ENCODE results near the gene SNX1.
"Not testable (repeated sequence)": the region's sequence is repeated elsewhere in the genome, so short reads cannot be mapped to it uniquely, and the experiment has no call there.

Gene SNX1

DNA sequence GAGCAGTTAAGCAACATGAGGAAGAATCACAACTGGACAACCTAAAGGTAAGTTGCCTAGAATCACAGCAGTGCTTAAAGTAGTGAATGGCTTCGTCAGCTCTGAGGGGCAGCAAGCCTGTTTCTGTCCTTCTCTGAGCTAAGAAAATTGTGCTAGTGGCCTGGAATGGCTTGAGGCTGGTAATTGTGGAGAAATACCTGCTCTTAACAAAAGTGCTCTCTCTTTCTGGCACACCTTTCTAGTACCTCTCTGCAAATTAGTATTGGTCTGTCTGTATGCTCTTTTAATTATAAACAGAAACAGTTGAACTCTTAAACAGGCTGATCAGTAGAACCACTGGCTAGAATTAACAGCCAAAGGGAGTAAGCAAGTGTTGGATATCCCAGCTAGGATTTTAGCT, 11.6 kb downstream of the SNX1 start:
- FAIRE-seq (peak; percentile 14), DNase-seq (ENCODE audit: insufficient read length) (no peak)
- TF ChIP-seq TAF1 (IDR thresholded peaks at IDR 0.05; ENCODE audit: borderline replicate concordance, low read depth, low read length) (no peak), POLR2A (IDR thresholded peaks at IDR 0.05; ENCODE audit: low read depth, low read length) (no peak)

GRCh38 chr15:64110108-64110701, 14.4 kb downstream of the SNX1 start:
- DNase-seq (ENCODE audit: insufficient read length); FAIRE-seq: not testable (repeated sequence)

GRCh38 chr15:64110950-64111678, 15.3 kb downstream of the SNX1 start:
- TF ChIP-seq POLR2AphosphoS5 (IDR thresholded peaks at IDR 0.05; ENCODE audit: low read depth, low read length) (no peak), POLR2A (IDR thresholded peaks at IDR 0.05; ENCODE audit: low read depth, low read length) (no peak), TAF1 (IDR thresholded peaks at IDR 0.05; ENCODE audit: borderline replicate concordance, low read depth, low read length) (no peak)
- no peak for DNase-seq (ENCODE audit: insufficient read length)
- FAIRE-seq: peak; percentile 57

DNA sequence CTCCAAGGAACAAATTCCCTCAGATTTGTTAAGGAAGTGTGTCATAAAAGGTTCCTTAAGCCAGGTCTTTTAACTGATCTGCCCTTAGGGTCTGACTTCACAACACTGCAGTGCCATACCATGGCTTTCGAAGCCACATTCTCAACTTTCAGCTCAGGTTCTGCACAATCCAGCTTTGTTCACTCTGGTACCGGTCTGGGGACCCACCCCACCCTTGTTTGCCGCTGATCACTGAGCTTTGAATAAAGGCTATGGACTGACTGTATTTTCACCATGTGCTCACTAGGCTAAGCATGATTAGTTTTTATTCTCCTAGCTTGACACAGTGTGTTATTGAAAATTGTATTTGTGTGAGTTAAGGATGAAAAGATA, 15.9 kb downstream of the SNX1 start:
- TF ChIP-seq POLR2A (IDR thresholded peaks at IDR 0.05; ENCODE audit: low read depth, low read length): no peak
- TF ChIP-seq TAF1 (IDR thresholded peaks at IDR 0.05; ENCODE audit: borderline replicate concordance, low read depth, low read length): no peak
- TF ChIP-seq POLR2AphosphoS5 (IDR thresholded peaks at IDR 0.05; ENCODE audit: low read depth, low read length): no peak
- DNase-seq (ENCODE audit: insufficient read length) (no peak), FAIRE-seq (peak; percentile 44)

DNA sequence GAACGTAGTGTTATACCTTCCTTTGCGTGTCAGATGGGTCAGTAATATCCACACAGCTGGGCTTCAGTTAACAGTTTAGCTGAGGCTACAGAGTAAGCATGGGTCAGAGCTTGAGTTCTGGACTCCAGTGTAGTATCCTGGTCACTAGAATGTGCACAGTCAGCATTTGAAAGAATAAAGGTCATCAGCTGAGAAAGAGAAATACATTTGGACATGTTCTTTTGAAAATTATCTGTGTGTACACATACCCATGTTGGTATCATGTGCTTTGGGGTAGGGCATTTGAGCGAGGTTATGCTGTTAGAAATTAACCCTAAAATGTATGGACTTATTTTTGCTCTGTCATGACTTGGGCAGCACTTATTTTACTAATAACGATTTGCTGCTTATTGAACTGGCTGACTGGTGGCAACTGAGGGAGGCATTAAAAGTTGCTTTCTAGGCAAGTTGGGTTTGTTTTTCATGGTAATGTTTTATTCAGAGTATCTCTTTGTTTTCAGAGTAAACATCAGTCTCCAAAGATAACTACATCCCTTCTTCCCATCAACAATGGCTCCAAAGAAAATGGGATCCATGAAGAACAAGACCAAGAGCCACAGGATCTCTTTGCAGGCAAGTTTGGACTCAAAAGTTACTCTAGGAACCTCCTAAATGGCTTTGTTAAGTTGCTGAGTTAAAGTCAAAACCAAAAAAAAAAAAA, 16.4 kb downstream of the SNX1 start:
- no peak for TF ChIP-seq TAF1 (IDR thresholded peaks at IDR 0.05; ENCODE audit: borderline replicate concordance, low read depth, low read length)
- TF ChIP-seq POLR2AphosphoS5 (IDR thresholded peaks at IDR 0.05; ENCODE audit: low read depth, low read length): no peak
- TF ChIP-seq POLR2A (IDR thresholded peaks at IDR 0.05; ENCODE audit: low read depth, low read length): no peak
- DNase-seq (ENCODE audit: insufficient read length) (no peak), FAIRE-seq (peak; percentile 53)

- FAIRE-seq (no peak), DNase-seq (ENCODE audit: insufficient read length) (no peak)
- no peak for TF ChIP-seq TAF1 (IDR thresholded peaks at IDR 0.05; ENCODE audit: borderline replicate concordance, low read depth, low read length)
These were observed 17.1 kb downstream of the SNX1 start for GRCh38 chr15:64112904-64113303.

DNA sequence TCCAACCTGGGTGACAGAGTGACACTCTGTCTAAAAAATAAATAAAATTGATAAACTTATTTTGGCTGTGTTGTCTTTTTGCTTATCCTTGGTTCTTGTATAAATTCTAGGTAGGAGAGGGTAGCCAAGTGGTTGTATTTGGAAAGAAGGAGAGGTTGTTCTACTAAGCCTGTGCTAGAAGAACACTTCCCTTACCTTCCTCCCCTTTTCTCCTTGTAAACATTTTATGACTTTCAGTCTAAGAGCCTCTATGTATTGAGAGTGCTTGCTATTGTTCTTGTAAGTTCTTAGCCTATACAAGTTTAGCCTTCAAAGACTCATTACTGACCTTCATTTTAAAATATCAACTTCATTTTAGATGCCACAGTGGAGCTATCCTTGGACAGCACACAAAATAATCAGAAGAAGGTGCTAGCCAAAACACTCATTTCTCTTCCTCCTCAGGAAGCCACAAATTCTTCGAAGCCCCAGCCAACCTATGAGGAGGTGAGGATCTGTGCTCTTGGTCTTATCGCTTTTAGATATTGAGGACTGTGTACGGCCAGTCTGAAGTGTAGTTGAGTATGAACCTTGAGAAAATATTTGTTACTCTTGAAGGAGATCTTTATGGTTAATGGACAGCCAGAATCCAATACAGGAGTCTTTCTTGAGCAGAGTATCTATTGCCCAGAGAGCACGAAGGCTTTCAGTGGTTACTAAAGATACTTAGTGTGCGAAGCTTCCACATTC, 22.1 kb downstream of the SNX1 start:
- FAIRE-seq (no peak), DNase-seq (ENCODE audit: insufficient read length) (no peak)
- TF ChIP-seq POLR2AphosphoS5 (IDR thresholded peaks at IDR 0.05; ENCODE audit: low read depth, low read length) (no peak), TAF1 (IDR thresholded peaks at IDR 0.05; ENCODE audit: borderline replicate concordance, low read depth, low read length) (no peak), POLR2A (IDR thresholded peaks at IDR 0.05; ENCODE audit: low read depth, low read length) (no peak)

GRCh38 chr15:64120322-64120721, 24.5 kb downstream of the SNX1 start:
- FAIRE-seq; DNase-seq (ENCODE audit: insufficient read length): not testable (repeated sequence)

GRCh38 chr15:64121614-64122013, 25.8 kb downstream of the SNX1 start:
- FAIRE-seq: no peak
- TF ChIP-seq POLR2AphosphoS5 (IDR thresholded peaks at IDR 0.05; ENCODE audit: low read depth, low read length) (no peak), POLR2A (IDR thresholded peaks at IDR 0.05; ENCODE audit: low read depth, low read length) (no peak), TAF1 (IDR thresholded peaks at IDR 0.05; ENCODE audit: borderline replicate concordance, low read depth, low read length) (no peak)
- no peak for DNase-seq (ENCODE audit: insufficient read length)

GRCh38 chr15:64122444-64122843, 26.7 kb downstream of the SNX1 start:
- FAIRE-seq (no peak), DNase-seq (ENCODE audit: insufficient read length) (no peak)
- no peak for TF ChIP-seq POLR2AphosphoS5 (IDR thresholded peaks at IDR 0.05; ENCODE audit: low read depth, low read length)
- TF ChIP-seq TAF1 (IDR thresholded peaks at IDR 0.05; ENCODE audit: borderline replicate concordance, low read depth, low read length): no peak
- no peak for TF ChIP-seq POLR2A (IDR thresholded peaks at IDR 0.05; ENCODE audit: low read depth, low read length)

DNA sequence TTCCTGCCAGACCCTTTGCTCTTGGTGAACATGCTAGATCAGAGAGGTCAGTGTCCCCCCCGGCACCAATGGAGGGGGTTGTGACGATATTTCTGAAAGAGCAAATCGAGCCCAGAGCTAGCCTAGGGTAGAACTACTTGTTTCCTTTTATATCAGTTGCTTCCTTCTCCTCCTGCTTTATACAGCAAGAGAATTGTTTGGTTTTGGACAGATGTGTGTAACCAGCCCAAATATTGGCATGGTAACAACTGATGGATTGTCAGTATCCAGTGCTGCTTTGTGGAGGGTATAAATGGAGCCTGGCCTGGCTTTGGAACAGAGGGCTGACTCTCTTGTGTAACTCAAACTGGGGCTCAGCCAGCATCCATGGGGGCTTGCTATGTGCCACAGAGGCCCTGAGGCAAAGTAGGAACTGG, 27.2 kb downstream of the SNX1 start:
- FAIRE-seq (no peak), DNase-seq (ENCODE audit: insufficient read length) (no peak)
- no peak for TF ChIP-seq POLR2AphosphoS5 (IDR thresholded peaks at IDR 0.05; ENCODE audit: low read depth, low read length)
- TF ChIP-seq TAF1 (IDR thresholded peaks at IDR 0.05; ENCODE audit: borderline replicate concordance, low read depth, low read length): no peak
- no peak for TF ChIP-seq POLR2A (IDR thresholded peaks at IDR 0.05; ENCODE audit: low read depth, low read length)

DNA sequence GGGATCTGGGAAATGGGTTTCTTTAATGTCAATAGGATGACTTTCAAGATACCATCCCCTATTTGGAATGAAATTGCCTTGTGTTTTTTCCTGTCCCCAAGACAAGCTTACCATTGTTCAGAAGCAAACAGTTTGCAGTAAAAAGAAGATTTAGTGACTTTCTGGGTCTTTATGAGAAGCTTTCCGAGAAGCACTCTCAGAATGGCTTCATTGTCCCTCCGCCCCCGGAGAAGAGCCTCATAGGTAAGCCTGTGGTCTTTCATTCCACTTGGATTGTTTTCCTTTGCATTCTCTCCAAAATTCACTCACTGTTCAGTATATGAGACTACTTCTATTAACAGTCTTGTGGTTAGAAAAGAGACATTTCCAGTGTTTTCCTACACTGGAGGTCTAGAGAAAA, 30.2 kb downstream of the SNX1 start:
- TF ChIP-seq TAF1 (IDR thresholded peaks at IDR 0.05; ENCODE audit: borderline replicate concordance, low read depth, low read length): no peak
- DNase-seq (ENCODE audit: insufficient read length) (no peak), FAIRE-seq (no peak)

Measured in GM12892 (cell line).